ACC112 (cell line): ENCODE results near the gene CRACR2B.

Experiments
- H2AFZ ChIP-seq: fragments of 200-600 bp; sonication (generic); one replicate; pipeline ENCODE4 v1.6.0; 2017; ENCODE audit warnings: antibody characterized with exemption, low read length; ENCODE audit not compliant: unreplicated experiment
- H3K27ac ChIP-seq: fragments of 200-600 bp; sonication (generic); 2 replicates; pipeline ENCODE4 v1.5.1; 2014; ENCODE audit warnings: low read depth, mild to moderate bottlenecking, antibody characterized with exemption, low read length, moderate library complexity
- H3K27me3 ChIP-seq: fragments of 200-600 bp; sonication (generic); 2 replicates; pipeline ENCODE4 v1.6.1; 2014; ENCODE audit warnings: mild to moderate bottlenecking, antibody characterized with exemption, low read length, moderate library complexity, mixed read lengths; ENCODE audit not compliant: insufficient read depth
- H3K36me3 ChIP-seq: fragments of 200-600 bp; sonication (generic); 2 replicates; pipeline ENCODE4 v1.6.1; 2016; ENCODE audit warnings: mild to moderate bottlenecking, antibody characterized with exemption, low read length, moderate library complexity, mixed read lengths; ENCODE audit not compliant: insufficient read depth
- H3K4me1 ChIP-seq: fragments of 200-600 bp; sonication (generic); one replicate; pipeline ENCODE4 v1.6.1; 2016; ENCODE audit warnings: low read length, mixed read lengths; ENCODE audit not compliant: insufficient read depth, unreplicated experiment, control insufficient read depth
- H3K4me3 ChIP-seq: fragments of 200-600 bp; sonication (generic); 2 replicates; pipeline ENCODE4 v1.5.1; 2014; ENCODE audit warnings: mild to moderate bottlenecking, low read depth, low read length
- H3K79me2 ChIP-seq: fragments of 200-600 bp; sonication (generic); one replicate; pipeline ENCODE4 v1.6.0; 2016; ENCODE audit warnings: low read length; ENCODE audit not compliant: control insufficient read depth, unreplicated experiment, insufficient read depth

Gene CRACR2B

GRCh38 chr11:795634-796564 is 31.8 kb upstream of the CRACR2B start:
- Histone ChIP-seq H3K27me3 (no peaks in the 10 kb centered on the region), H3K36me3 (no peaks in the 10 kb centered on the region), H3K4me3 (peak overlapping the region; percentile 86), H3K79me2 (peaks cover 6% of the 10 kb centered on the region), H3K4me1 (peaks cover 8% of the 10 kb centered on the region), H3K27ac (peak overlapping the region; percentile 67), H2AFZ (no peak overlapping the region)

- Histone ChIP-seq H3K4me3 (peak overlapping the region; percentile 86), H3K27ac (peak overlapping the region; percentile 67), H3K4me1 (peaks cover 8% of the 10 kb centered on the region), H3K36me3 (no peaks in the 10 kb centered on the region), H2AFZ (no peak overlapping the region), H3K27me3 (no peaks in the 10 kb centered on the region), H3K79me2 (peaks cover 6% of the 10 kb centered on the region)
These were observed 31.0 kb upstream of the CRACR2B start for GRCh38 chr11:796565-797295.

GRCh38 chr11:797296-798092 is 30.2 kb upstream of the CRACR2B start:
- no peaks in the 10 kb centered on the region for H3K27me3 ChIP-seq
- peaks cover 8% of the 10 kb centered on the region for H3K4me1 ChIP-seq
- H3K36me3 ChIP-seq = no peaks in the 10 kb centered on the region
- H2AFZ ChIP-seq = peak overlapping the region; percentile 32
- peak overlapping the region; percentile 67 for H3K27ac ChIP-seq
- peaks cover 6% of the 10 kb centered on the region for H3K79me2 ChIP-seq
- H3K4me3 ChIP-seq = peak overlapping the region; percentile 86

GRCh38 chr11:798093-798713 is 29.5 kb upstream of the CRACR2B start, which contains the start of gene SLC25A22:
TSS of gene SLC25A22 (minus strand) at chr11:798281. CDS start at chr11:795006, 3,275 bp downstream.
- H3K27me3 ChIP-seq = no peaks in the 10 kb centered on the region
- peak within 1 kb of the TSS; percentile 86 for H3K4me3 ChIP-seq
- peaks cover 6% of the 10 kb centered on the region for H3K79me2 ChIP-seq
- peaks cover 8% of the 10 kb centered on the region for H3K4me1 ChIP-seq
- H3K27ac ChIP-seq = peak within 1 kb of the TSS; percentile 67
- peak within 1 kb of the TSS; percentile 32 for H2AFZ ChIP-seq
- no peaks in the 10 kb centered on the region for H3K36me3 ChIP-seq

GRCh38 chr11:799641-800316 is 27.9 kb upstream of the CRACR2B start:
- no peaks in the 10 kb centered on the region for H3K27me3 ChIP-seq
- H2AFZ ChIP-seq = no peak overlapping the region
- no peak overlapping the region for H3K4me3 ChIP-seq
- peaks cover 14% of the 10 kb centered on the region for H3K4me1 ChIP-seq
- peaks cover 6% of the 10 kb centered on the region for H3K79me2 ChIP-seq
- no peak overlapping the region for H3K27ac ChIP-seq
- H3K36me3 ChIP-seq = no peaks in the 10 kb centered on the region

- no peaks in the 10 kb centered on the region for H3K36me3 ChIP-seq
- no peak overlapping the region for H3K27ac ChIP-seq
- H3K4me1 ChIP-seq = peaks cover 14% of the 10 kb centered on the region
- H3K79me2 ChIP-seq = no peaks in the 10 kb centered on the region
- no peak overlapping the region for H2AFZ ChIP-seq
- no peak overlapping the region for H3K4me3 ChIP-seq
- no peaks in the 10 kb centered on the region for H3K27me3 ChIP-seq
These were observed 27.2 kb upstream of the CRACR2B start for GRCh38 chr11:800473-800872.

- no peaks in the 10 kb centered on the region for H3K36me3 ChIP-seq
- no peaks in the 10 kb centered on the region for H3K79me2 ChIP-seq
- peaks cover 14% of the 10 kb centered on the region for H3K4me1 ChIP-seq
- no peaks in the 10 kb centered on the region for H3K27me3 ChIP-seq
- no peak overlapping the region for H2AFZ ChIP-seq
- no peak overlapping the region for H3K27ac ChIP-seq
- H3K4me3 ChIP-seq = no peak overlapping the region
These were observed 26.5 kb upstream of the CRACR2B start for GRCh38 chr11:801097-801780.

GRCh38 chr11:802018-802617 is 25.6 kb upstream of the CRACR2B start:
- Histone ChIP-seq H3K27ac (no peak overlapping the region), H2AFZ (no peak overlapping the region), H3K4me1 (peaks cover 7% of the 10 kb centered on the region), H3K79me2 (no peaks in the 10 kb centered on the region), H3K4me3 (no peak overlapping the region), H3K27me3 (no peaks in the 10 kb centered on the region), H3K36me3 (no peaks in the 10 kb centered on the region)
